H9 (cell line): ENCODE measurements around the gene FMNL3. TPM values are rescaled to one million over a fixed set of nuclear protein-coding genes. Genes with fewer than 3 reads are reported as not detected.

Experiments
- DNase-seq: peaks from one replicate; pipeline ENCODE4 v3.0.0-alpha.2; 2017
- H2AFZ ChIP-seq: one replicate; pipeline ENCODE4 v1.6.1; 2013; ENCODE audit warnings: mild to moderate bottlenecking, low read length, control low read depth, moderate library complexity
- H2AK5ac ChIP-seq: 2 replicates; pipeline ENCODE4 v1.6.1; 2013; ENCODE audit warnings: low read length, control low read depth, mixed read lengths; ENCODE audit not compliant: insufficient read length
- H2BK120ac ChIP-seq: one replicate; pipeline ENCODE4 v1.6.1; 2013; ENCODE audit warnings: low read depth, mild to moderate bottlenecking, low read length, control low read depth, inconsistent platforms; ENCODE audit not compliant: poor library complexity, severe bottlenecking
- H2BK12ac ChIP-seq: 2 replicates; pipeline ENCODE4 v1.6.1; 2013; ENCODE audit warnings: low read length, control low read depth, mixed read lengths, low read depth; ENCODE audit not compliant: insufficient read length
- H2BK15ac ChIP-seq: 2 replicates; pipeline ENCODE4 v1.6.1; 2013; ENCODE audit warnings: low read depth, low read length, control low read depth
- H2BK20ac ChIP-seq: one replicate; pipeline ENCODE4 v1.6.1; 2013; ENCODE audit warnings: low read depth, mild to moderate bottlenecking, low read length, control low read depth, inconsistent platforms; ENCODE audit not compliant: poor library complexity, severe bottlenecking
- H2BK5ac ChIP-seq: 2 replicates; pipeline ENCODE4 v1.6.1; 2013; ENCODE audit warnings: low read length, control low read depth, mixed read lengths; ENCODE audit not compliant: insufficient read length
- H3K14ac ChIP-seq: 2 replicates; pipeline ENCODE4 v1.6.1; 2013; ENCODE audit warnings: low read length, control low read depth; ENCODE audit not compliant: insufficient read depth
- H3K18ac ChIP-seq: 2 replicates; pipeline ENCODE4 v1.6.1; 2013; ENCODE audit warnings: low read depth, mild to moderate bottlenecking, mixed read lengths, low read length, control low read depth; ENCODE audit not compliant: insufficient read length
- H3K23ac ChIP-seq: 2 replicates; pipeline ENCODE4 v1.6.1; 2013; ENCODE audit warnings: low read length, control low read depth, mixed read lengths, low read depth; ENCODE audit not compliant: insufficient read length
- H3K23me2 ChIP-seq: 2 replicates; pipeline ENCODE4 v1.6.1; 2013; ENCODE audit warnings: low read depth, mild to moderate bottlenecking, mixed read lengths, low read length, control low read depth; ENCODE audit not compliant: insufficient read length, poor library complexity, severe bottlenecking
- H3K27ac ChIP-seq: 2 replicates; pipeline ENCODE4 v1.5.1; 2013; ENCODE audit warnings: low read length, control low read depth, mixed read lengths, low read depth; ENCODE audit not compliant: insufficient read length
- H3K27me3 ChIP-seq: 2 replicates; pipeline ENCODE4 v1.6.1; 2013; ENCODE audit warnings: low read length, control low read depth, inconsistent platforms; ENCODE audit not compliant: insufficient read depth
- H3K4ac ChIP-seq: 2 replicates; pipeline ENCODE4 v1.6.1; 2013; ENCODE audit warnings: low read depth, mild to moderate bottlenecking, control low read depth, inconsistent platforms, low read length, moderate library complexity
- H3K4me1 ChIP-seq: 2 replicates; pipeline ENCODE4 v1.6.1; 2013; ENCODE audit warnings: low read length, control low read depth, inconsistent platforms; ENCODE audit not compliant: insufficient read depth
- H3K4me2 ChIP-seq: 2 replicates; pipeline ENCODE4 v1.6.1; 2013; ENCODE audit warnings: low read length, control low read depth, mixed read lengths; ENCODE audit not compliant: insufficient read length, insufficient read depth
- H3K56ac ChIP-seq: 2 replicates; pipeline ENCODE4 v1.6.1; 2013; ENCODE audit warnings: low read depth, mild to moderate bottlenecking, mixed read lengths, low read length, control low read depth; ENCODE audit not compliant: insufficient read length
- H3K79me1 ChIP-seq: 2 replicates; pipeline ENCODE4 v1.6.1; 2013; ENCODE audit warnings: low read depth, mild to moderate bottlenecking, moderate library complexity, low read length, control low read depth, inconsistent platforms; ENCODE audit not compliant: insufficient read depth, poor library complexity, severe bottlenecking
- H3K79me2 ChIP-seq: 2 replicates; pipeline ENCODE4 v1.6.1; 2013; ENCODE audit warnings: low read length, control low read depth, inconsistent platforms; ENCODE audit not compliant: insufficient read depth
- H3K9ac ChIP-seq: 2 replicates; pipeline ENCODE4 v1.6.1; 2013; ENCODE audit warnings: low read length, control low read depth, mixed read lengths; ENCODE audit not compliant: insufficient read length; ENCODE audit errors: extremely low read depth
- H3K9me3 ChIP-seq: one replicate; pipeline ENCODE4 v1.6.1; 2013; ENCODE audit warnings: low read depth, low read length, inconsistent platforms; ENCODE audit not compliant: control insufficient read depth
- H3T11ph ChIP-seq: one replicate; pipeline ENCODE4 v1.6.1; 2013; ENCODE audit warnings: mild to moderate bottlenecking, low read length, control low read depth, inconsistent platforms
- H4K20me1 ChIP-seq: one replicate; pipeline ENCODE4 v1.6.1; 2013; ENCODE audit not compliant: control insufficient read depth, insufficient read length, insufficient read depth
- H4K5ac ChIP-seq: 2 replicates; pipeline ENCODE4 v1.6.1; 2013; ENCODE audit warnings: low read depth, mild to moderate bottlenecking, mixed read lengths, low read length, control low read depth; ENCODE audit not compliant: insufficient read length
- H4K8ac ChIP-seq: replicated peaks from 2 replicates; pipeline ENCODE4 v1.6.1; 2013; ENCODE audit warnings: low read length, control low read depth, mixed read lengths, low read depth; ENCODE audit not compliant: insufficient read length
- H4K91ac ChIP-seq: 2 replicates; pipeline ENCODE4 v1.6.1; 2013; ENCODE audit warnings: low read depth, mild to moderate bottlenecking, moderate library complexity, mixed read lengths, low read length, control low read depth; ENCODE audit not compliant: insufficient read length
- H3K27ac Mint-ChIP-seq, 3 experiments: 2 replicates in 2 of 3; 3 replicates in 1 of 3; pipeline ENCODE4 v1.8.0; 2020 to 2021; ENCODE audit warnings: mixed read lengths in 3 of 3, mild to moderate bottlenecking in 1 of 3, moderate library complexity in 1 of 3
- H3K27me3 Mint-ChIP-seq: 2 replicates; pipeline ENCODE4 v1.8.0; 2021; ENCODE audit warnings: low read depth, mild to moderate bottlenecking, moderate library complexity, mixed read lengths
- H3K36me3 Mint-ChIP-seq, 3 experiments: 2 replicates in 2 of 3; 3 replicates in 1 of 3; pipeline ENCODE4 v1.8.0; 2020 to 2021; ENCODE audit warnings: low read depth in 3 of 3, mixed read lengths in 3 of 3; ENCODE audit not compliant: insufficient read depth in 1 of 3
- H3K4me1 Mint-ChIP-seq, 2 experiments: 2 replicates each; pipeline ENCODE4 v1.8.0; 2020; ENCODE audit warnings: mixed read lengths in 2 of 2
- H3K4me3 Mint-ChIP-seq, 2 experiments: 2 replicates in 1 of 2; 3 replicates in 1 of 2; pipeline ENCODE4 v1.8.0; 2020 to 2021; ENCODE audit warnings: mild to moderate bottlenecking in 2 of 2, mixed read lengths in 2 of 2, moderate library complexity in 1 of 2
- H3K9me3 Mint-ChIP-seq, 2 experiments: 2 replicates in 1 of 2; 3 replicates in 1 of 2; pipeline ENCODE4 v1.8.0; 2020; ENCODE audit warnings: mild to moderate bottlenecking in 2 of 2, mixed read lengths in 2 of 2, moderate library complexity in 1 of 2
- WGBS: extraction: QIAGEN DNeasy Blood & Tissue Kit; methylation state at CpG from one replicate; pipeline ENCODE4 v1.1.7; 2013; ENCODE audit warnings: missing lambda C conversion rate, low lambda C conversion rate, mixed read lengths; ENCODE audit not compliant: insufficient read length; ENCODE audit errors: extremely low coverage; 5-methylcytosine and 5-hydroxymethylcytosine counted together
- total RNA-seq: library from RNA; stranded (reverse); gene quantifications from 2 replicates; pipeline ENCODE4 v1.2.1, GENCODE V29; 2021
- TF ChIP-seq, protein P1 (sequence below): fragments of 200-600 bp; sonication (generic); conservative IDR thresholded peaks from 3 replicates; pipeline ENCODE4 v1.8.0; 2021; ENCODE audit warnings: antibody characterized with exemption, mild to moderate bottlenecking

FMNL3 gene
- total RNA-seq, 1 experiment from 2014 or later: 22.8 TPM

DNA sequence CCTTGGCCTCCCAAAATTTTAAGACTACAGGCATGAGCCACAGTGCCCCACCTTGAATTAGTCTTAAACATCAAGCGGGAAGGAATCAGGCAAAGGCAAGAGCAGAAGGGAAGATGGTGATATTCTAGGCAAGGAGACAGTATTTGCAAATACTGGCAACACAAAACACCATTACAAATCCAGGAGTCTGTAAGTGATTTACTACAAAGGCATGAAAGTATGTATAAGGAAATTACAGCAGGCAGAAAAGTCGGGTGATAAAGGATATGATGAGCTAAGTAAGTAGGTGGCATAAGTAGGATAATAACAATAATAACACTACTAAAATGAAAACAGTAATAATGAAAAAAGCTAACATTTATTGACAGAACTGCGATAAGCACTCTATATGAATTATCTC lies 28.5 kb downstream of the FMNL3 start:
- no peak overlapping the region for H3K4me2 ChIP-seq
- no peak overlapping the region for H3K56ac ChIP-seq
- no peaks in the 10 kb centered on the region for H3K27me3 ChIP-seq
- no peak overlapping the region for H3K14ac ChIP-seq
- no peak overlapping the region for H3T11ph ChIP-seq
- H3K18ac ChIP-seq: no peak overlapping the region
- H2BK5ac ChIP-seq: no peak overlapping the region
- no peaks in the 10 kb centered on the region for H3K9me3 ChIP-seq
- H4K91ac ChIP-seq: no peak overlapping the region
- no peak overlapping the region for H3K23ac ChIP-seq
- Mint-ChIP-seq H3K27ac (peak overlapping the region in 1 of 3 experiments; percentile 41; a peak in 1 of 7 replicates), H3K4me3 (no peak overlapping the region), H3K9me3 (no peaks in the 10 kb centered on the region), H3K4me1 (peaks cover 20 to 22% of the 10 kb centered on the region in 2 experiments), H3K27me3 (no peaks in the 10 kb centered on the region), H3K36me3 (no peaks in the 10 kb centered on the region)
- no peaks in the 10 kb centered on the region for H3K79me1 ChIP-seq
- H3K9ac ChIP-seq: no peak overlapping the region
- no peak overlapping the region for H4K8ac ChIP-seq
- no peak overlapping the region for H2AFZ ChIP-seq
- H2BK15ac ChIP-seq: no peak overlapping the region
- H3K4ac ChIP-seq: no peak overlapping the region
- no peak overlapping the region for H2BK20ac ChIP-seq
- H3K23me2 ChIP-seq: no peaks in the 10 kb centered on the region
- WGBS: no CpG with 5 or more reads among the region's 3 CpGs
- no peak overlapping the region for H2BK12ac ChIP-seq
- TF ChIP-seq, protein P1, sequence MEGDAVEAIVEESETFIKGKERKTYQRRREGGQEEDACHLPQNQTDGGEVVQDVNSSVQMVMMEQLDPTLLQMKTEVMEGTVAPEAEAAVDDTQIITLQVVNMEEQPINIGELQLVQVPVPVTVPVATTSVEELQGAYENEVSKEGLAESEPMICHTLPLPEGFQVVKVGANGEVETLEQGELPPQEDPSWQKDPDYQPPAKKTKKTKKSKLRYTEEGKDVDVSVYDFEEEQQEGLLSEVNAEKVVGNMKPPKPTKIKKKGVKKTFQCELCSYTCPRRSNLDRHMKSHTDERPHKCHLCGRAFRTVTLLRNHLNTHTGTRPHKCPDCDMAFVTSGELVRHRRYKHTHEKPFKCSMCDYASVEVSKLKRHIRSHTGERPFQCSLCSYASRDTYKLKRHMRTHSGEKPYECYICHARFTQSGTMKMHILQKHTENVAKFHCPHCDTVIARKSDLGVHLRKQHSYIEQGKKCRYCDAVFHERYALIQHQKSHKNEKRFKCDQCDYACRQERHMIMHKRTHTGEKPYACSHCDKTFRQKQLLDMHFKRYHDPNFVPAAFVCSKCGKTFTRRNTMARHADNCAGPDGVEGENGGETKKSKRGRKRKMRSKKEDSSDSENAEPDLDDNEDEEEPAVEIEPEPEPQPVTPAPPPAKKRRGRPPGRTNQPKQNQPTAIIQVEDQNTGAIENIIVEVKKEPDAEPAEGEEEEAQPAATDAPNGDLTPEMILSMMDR: no peak
- no peaks in the 10 kb centered on the region for H4K20me1 ChIP-seq
- no peak overlapping the region for H3K27ac ChIP-seq
- H3K4me1 ChIP-seq: peaks cover 5% of the 10 kb centered on the region; the same call in 1 of the 2 replicates
- no peak overlapping the region for H4K5ac ChIP-seq
- DNase-seq: no peak
- peaks cover 2% of the 10 kb centered on the region; the same call in 1 of the 2 replicates for H3K79me2 ChIP-seq
- H2BK120ac ChIP-seq: no peak overlapping the region
- no peak overlapping the region for H2AK5ac ChIP-seq
